ENCODE data around the gene PRDM16.

PRDM16 gene

GRCh38 chr1:3068564-3069431, at the start of gene PRDM16:
Gene PRDM16 (plus strand): TSS chr1:3069203. CDS start chr1:3069260, 57 bp downstream.
- no peak for DNase-seq

GRCh38 chr1:3019516-3020051, 49.4 kb upstream of the PRDM16 start:
- no peak for DNase-seq

GRCh38 chr1:3020263-3020909, 48.6 kb upstream of the PRDM16 start:
- DNase-seq: no peak

- DNase-seq: no peak
Measured at GRCh38 chr1:3021233-3021671, 47.8 kb upstream of the PRDM16 start, which contains the start of gene ACTRT2. Gene ACTRT2 (plus strand): TSS chr1:3021467. CDS start chr1:3021687, 220 bp downstream.

- DNase-seq: no peak
Measured at GRCh38 chr1:3021801-3022401, 47.1 kb upstream of the PRDM16 start.

GRCh38 chr1:3022511-3022973, 46.5 kb upstream of the PRDM16 start:
- no peak for DNase-seq

GRCh38 chr1:3022976-3023375, 46.0 kb upstream of the PRDM16 start:
- no peak for DNase-seq

- DNase-seq: no peak
Measured at GRCh38 chr1:3024019-3024418, 45.0 kb upstream of the PRDM16 start.

- no peak for DNase-seq
Measured at GRCh38 chr1:3024588-3024987, 44.4 kb upstream of the PRDM16 start.

- no peak for DNase-seq
Measured at GRCh38 chr1:3026124-3026523, 42.9 kb upstream of the PRDM16 start.

GRCh38 chr1:3026581-3027391, 42.2 kb upstream of the PRDM16 start:
- DNase-seq: no peak

GRCh38 chr1:3027611-3028371, 41.2 kb upstream of the PRDM16 start:
- no peak for DNase-seq

GRCh38 chr1:3028531-3029282, 40.3 kb upstream of the PRDM16 start:
- no peak for DNase-seq

- DNase-seq: no peak
Measured at GRCh38 chr1:3029481-3029961, 39.5 kb upstream of the PRDM16 start.

GRCh38 chr1:3029991-3030662, 38.9 kb upstream of the PRDM16 start:
- DNase-seq: no peak

GRCh38 chr1:3030663-3031381, 38.2 kb upstream of the PRDM16 start:
- no peak for DNase-seq

GRCh38 chr1:3031401-3032221, 37.4 kb upstream of the PRDM16 start:
- DNase-seq: no peak

- DNase-seq: no peak
Measured at GRCh38 chr1:3032371-3033039, 36.5 kb upstream of the PRDM16 start.

Measured in SIG-M5 (cell line).